ENCODE results near the gene CNOT2. TPM values are rescaled to one million over a fixed set of nuclear protein-coding genes. Genes with fewer than 3 reads are reported as not detected.
A peak's percentile ranks its signal among the peaks of the same experiment; 100 is the strongest.

Gene CNOT2
- total RNA-seq, 6 donors from 2014 or later = 44.1 to 188 (median 98.7) TPM

DNA sequence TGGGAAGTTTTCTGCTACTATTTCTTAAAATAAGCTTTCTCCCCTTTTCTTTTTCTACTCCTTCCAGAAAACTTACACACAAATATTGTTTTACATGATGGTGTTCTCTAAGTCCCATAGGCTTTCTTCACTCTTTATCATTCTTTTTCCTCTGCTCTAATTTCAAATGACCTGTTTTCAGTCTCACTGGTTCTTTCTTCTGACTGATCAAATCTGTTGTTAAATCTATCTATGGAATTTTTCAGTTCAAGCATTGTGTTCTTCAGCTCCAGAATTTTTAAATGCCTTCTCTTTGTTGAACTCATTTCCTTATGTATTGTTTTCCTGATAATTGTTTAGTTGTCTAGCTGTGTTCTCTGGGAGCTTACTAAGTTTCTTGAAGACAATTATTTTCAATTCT, 29.5 kb upstream of the CNOT2 start:
- DNase-seq = no peak
- H3K27me3 ChIP-seq = no peaks in the 10 kb centered on the region
- no peak overlapping the region for H3K27ac ChIP-seq
- ATAC-seq (ENCODE audit: low FRiP score in 2 of 2) = no peak
- H3K4me1 ChIP-seq = no peaks in the 10 kb centered on the region
- H3K4me3 ChIP-seq = no peak overlapping the region
- no peak for TF ChIP-seq POLR2A (IDR thresholded peaks at IDR 0.05)
- no peak for TF ChIP-seq POLR2AphosphoS5 (IDR thresholded peaks at IDR 0.05)
- TF ChIP-seq, protein P1, sequence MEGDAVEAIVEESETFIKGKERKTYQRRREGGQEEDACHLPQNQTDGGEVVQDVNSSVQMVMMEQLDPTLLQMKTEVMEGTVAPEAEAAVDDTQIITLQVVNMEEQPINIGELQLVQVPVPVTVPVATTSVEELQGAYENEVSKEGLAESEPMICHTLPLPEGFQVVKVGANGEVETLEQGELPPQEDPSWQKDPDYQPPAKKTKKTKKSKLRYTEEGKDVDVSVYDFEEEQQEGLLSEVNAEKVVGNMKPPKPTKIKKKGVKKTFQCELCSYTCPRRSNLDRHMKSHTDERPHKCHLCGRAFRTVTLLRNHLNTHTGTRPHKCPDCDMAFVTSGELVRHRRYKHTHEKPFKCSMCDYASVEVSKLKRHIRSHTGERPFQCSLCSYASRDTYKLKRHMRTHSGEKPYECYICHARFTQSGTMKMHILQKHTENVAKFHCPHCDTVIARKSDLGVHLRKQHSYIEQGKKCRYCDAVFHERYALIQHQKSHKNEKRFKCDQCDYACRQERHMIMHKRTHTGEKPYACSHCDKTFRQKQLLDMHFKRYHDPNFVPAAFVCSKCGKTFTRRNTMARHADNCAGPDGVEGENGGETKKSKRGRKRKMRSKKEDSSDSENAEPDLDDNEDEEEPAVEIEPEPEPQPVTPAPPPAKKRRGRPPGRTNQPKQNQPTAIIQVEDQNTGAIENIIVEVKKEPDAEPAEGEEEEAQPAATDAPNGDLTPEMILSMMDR (IDR thresholded peaks at IDR 0.05) = no peak
- no peak for TF ChIP-seq EP300 (IDR thresholded peaks at IDR 0.05)
- no peaks in the 10 kb centered on the region for H3K36me3 ChIP-seq
- H3K9me3 ChIP-seq = peaks cover 0 to 16% (median 8%) of the 10 kb centered on the region in 4 donors

DNA sequence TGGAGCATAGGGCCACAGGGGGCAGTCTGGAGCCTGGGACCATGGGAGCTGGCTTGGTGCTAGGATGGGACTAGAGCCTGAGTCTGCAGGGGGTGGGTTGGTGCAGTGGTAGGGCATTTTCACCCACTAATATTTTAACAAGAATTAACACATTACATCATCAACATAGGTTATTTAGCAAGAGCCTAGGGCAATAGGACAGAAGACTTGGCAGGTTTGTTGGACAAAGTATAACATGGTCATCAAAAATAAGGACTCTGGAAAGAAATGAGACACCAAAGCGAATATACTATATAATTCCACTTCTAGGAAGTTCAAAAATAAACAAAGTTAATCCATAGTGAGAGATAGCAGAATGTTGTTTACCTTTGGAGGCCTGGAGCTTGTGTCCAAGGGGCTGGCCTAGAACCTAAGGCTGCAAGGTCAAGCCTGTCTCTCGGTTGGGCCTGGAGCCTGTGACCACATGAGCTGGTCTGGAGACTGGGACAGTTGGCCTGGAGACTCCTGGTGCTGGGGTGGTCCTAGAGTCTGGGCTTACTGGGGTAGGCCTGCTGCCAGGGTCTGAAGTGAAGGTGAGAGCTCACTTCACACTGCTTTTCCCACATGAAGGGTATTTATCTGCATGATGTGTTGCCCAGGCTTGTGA, 28.1 kb upstream of the CNOT2 start:
- Histone ChIP-seq H3K27me3 (no peaks in the 10 kb centered on the region), H3K27ac (no peak overlapping the region), H3K4me3 (no peak overlapping the region), H3K36me3 (no peaks in the 10 kb centered on the region), H3K9me3 (peaks cover 0 to 16% (median 4%) of the 10 kb centered on the region in 4 donors), H3K4me1 (no peaks in the 10 kb centered on the region)
- no peak for DNase-seq
- peak in 1 of 2 donors; percentile 62 for ATAC-seq (ENCODE audit: low FRiP score in 2 of 2)
- 90 to 93% methylated on average over 2 of the region's 2 CpGs for WGBS, 2 donors
- TF ChIP-seq POLR2AphosphoS5 (IDR thresholded peaks at IDR 0.05) = no peak
- TF ChIP-seq POLR2A (IDR thresholded peaks at IDR 0.05) = no peak
- TF ChIP-seq EP300 (IDR thresholded peaks at IDR 0.05) = no peak
- TF ChIP-seq, protein P1 (IDR thresholded peaks at IDR 0.05) = no peak

DNA sequence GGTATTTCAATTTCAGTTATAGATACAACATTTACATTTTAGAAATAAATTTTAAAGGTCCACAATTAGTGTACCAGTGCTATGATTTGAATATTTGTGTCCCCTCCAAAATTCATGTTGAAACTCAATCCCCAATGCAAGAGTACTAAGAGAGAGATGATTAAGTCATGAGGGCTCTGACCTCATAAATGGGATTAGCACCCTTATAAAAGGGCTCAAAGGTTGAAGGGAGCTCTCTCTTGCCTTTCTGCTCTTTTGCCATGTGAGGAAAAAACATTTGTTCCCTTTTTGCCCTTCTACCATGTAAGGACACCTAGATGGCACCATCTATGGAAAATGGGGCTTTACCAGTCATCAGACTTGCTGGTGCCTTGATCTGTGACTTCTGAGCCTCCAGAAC, 25.8 kb upstream of the CNOT2 start:
- TF ChIP-seq POLR2A (IDR thresholded peaks at IDR 0.05) (no peak), POLR2AphosphoS5 (IDR thresholded peaks at IDR 0.05) (no peak), EP300 (IDR thresholded peaks at IDR 0.05) (no peak)
- TF ChIP-seq, protein P1 (IDR thresholded peaks at IDR 0.05) = no peak
- Histone ChIP-seq H3K4me1 (no peaks in the 10 kb centered on the region), H3K27me3 (no peaks in the 10 kb centered on the region), H3K36me3 (no peaks in the 10 kb centered on the region), H3K27ac (no peak overlapping the region), H3K4me3 (no peak overlapping the region), H3K9me3 (peaks cover 0 to 16% (median 4%) of the 10 kb centered on the region in 4 donors)
- DNase-seq (no peak), ATAC-seq (ENCODE audit: low FRiP score in 2 of 2) (no peak)

DNA sequence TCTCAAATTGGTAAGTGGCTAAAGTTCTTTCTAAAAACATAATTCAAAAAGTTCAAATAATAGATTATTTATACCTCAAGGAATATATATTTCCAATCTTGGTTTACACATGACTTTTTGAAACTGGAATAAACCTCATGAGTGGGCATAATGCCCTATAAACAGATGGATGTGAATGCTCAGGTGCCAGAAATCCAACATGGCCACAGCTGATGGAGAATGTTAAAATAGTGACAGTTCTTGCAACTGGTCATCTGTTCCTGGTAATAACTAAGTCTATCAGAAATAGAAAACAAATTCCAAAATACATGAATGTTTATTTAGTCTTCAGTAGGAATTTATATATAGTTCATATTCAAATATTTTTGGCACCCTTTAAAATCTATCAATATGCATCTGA, 21.6 kb upstream of the CNOT2 start:
- ATAC-seq (ENCODE audit: low FRiP score in 2 of 2) (no peak), DNase-seq (no peak)
- H3K9me3 ChIP-seq = no peaks in the 10 kb centered on the region
- no peaks in the 10 kb centered on the region for H3K4me1 ChIP-seq
- H3K27ac ChIP-seq = no peak overlapping the region
- no peaks in the 10 kb centered on the region for H3K27me3 ChIP-seq
- no peak overlapping the region for H3K4me3 ChIP-seq
- H3K36me3 ChIP-seq = no peaks in the 10 kb centered on the region
- TF ChIP-seq, protein P1 (IDR thresholded peaks at IDR 0.05) = no peak
- TF ChIP-seq POLR2AphosphoS5 (IDR thresholded peaks at IDR 0.05) (no peak), EP300 (IDR thresholded peaks at IDR 0.05) (no peak), POLR2A (IDR thresholded peaks at IDR 0.05) (no peak)

GRCh38 chr12:70227911-70228310, 15.3 kb upstream of the CNOT2 start:
- no peak for ATAC-seq (ENCODE audit: low FRiP score in 2 of 2)
- no peak overlapping the region for H3K27ac ChIP-seq
- DNase-seq = no peak
- WGBS, 2 donors = 66 to 80% methylated on average over 2 of the region's 2 CpGs
- TF ChIP-seq POLR2A (IDR thresholded peaks at IDR 0.05) (no peak), POLR2AphosphoS5 (IDR thresholded peaks at IDR 0.05) (no peak), EP300 (IDR thresholded peaks at IDR 0.05) (no peak)
- TF ChIP-seq, protein P1 (IDR thresholded peaks at IDR 0.05) = no peak
- H3K4me1 ChIP-seq = no peaks in the 10 kb centered on the region
- no peak overlapping the region for H3K4me3 ChIP-seq
- no peaks in the 10 kb centered on the region for H3K27me3 ChIP-seq
- no peaks in the 10 kb centered on the region for H3K9me3 ChIP-seq
- H3K36me3 ChIP-seq = no peaks in the 10 kb centered on the region

Measured in upper lobe of left lung (tissue), 6 donors.